OCI-LY3 (cell line): ENCODE data around the gene GLP2R.

Experiments
- EZH2phosphoT487 ChIP-seq: fragments of 200-600 bp; shearing (Covaris generic); IDR thresholded peaks from 2 replicates; pipeline ENCODE4 v1.6.1; 2018; ENCODE audit warnings: antibody characterized with exemption, mixed run types, low read depth
- TF ChIP-seq, protein P1 (sequence below): fragments of 200-600, 300-600 bp; sonication (generic); IDR thresholded peaks from 2 replicates; pipeline ENCODE4 v1.5.1; 2014; ENCODE audit warnings: antibody characterized with exemption, low read length, low read depth

DNA sequence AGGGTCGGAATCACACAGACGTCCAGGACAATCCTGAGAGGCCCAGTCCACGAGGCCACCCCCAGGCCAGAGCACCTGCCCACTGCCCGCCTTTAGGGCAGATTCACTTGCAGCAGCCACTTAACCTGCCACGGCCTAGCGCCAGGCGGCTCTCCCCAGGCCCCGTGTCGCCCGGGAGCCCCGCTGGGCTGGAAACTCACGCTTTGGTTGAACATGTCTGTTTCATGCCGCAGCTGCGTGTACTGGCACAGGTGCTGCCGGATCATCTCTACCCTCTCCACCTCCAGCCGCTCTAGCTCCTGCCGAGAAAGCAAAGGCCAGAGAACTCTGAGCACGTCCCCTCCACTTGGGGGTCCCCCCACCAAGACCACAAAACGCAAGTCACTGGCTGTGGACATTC is 92.1 kb downstream of the GLP2R start:
- TF ChIP-seq, protein P1, sequence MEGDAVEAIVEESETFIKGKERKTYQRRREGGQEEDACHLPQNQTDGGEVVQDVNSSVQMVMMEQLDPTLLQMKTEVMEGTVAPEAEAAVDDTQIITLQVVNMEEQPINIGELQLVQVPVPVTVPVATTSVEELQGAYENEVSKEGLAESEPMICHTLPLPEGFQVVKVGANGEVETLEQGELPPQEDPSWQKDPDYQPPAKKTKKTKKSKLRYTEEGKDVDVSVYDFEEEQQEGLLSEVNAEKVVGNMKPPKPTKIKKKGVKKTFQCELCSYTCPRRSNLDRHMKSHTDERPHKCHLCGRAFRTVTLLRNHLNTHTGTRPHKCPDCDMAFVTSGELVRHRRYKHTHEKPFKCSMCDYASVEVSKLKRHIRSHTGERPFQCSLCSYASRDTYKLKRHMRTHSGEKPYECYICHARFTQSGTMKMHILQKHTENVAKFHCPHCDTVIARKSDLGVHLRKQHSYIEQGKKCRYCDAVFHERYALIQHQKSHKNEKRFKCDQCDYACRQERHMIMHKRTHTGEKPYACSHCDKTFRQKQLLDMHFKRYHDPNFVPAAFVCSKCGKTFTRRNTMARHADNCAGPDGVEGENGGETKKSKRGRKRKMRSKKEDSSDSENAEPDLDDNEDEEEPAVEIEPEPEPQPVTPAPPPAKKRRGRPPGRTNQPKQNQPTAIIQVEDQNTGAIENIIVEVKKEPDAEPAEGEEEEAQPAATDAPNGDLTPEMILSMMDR, result no peak
- no peak for TF ChIP-seq EZH2phosphoT487
